SIG-M5 treated with dmso at 0.1 percent for 504 hours (cell line): Measurements from ENCODE around the gene GABRB1.

Experiments used
- DNase-seq: peaks from one replicate; lab custom pipeline; 2025; ENCODE audit not compliant: unreplicated experiment; lab: John Stamatoyannopoulos, UW

The GABRB1 gene

GRCh38 chr4:47031011-47031678, at the start of gene GABRB1:
Gene GABRB1 (plus strand): TSS chr4:47031567.
- no peak for DNase-seq

DNA sequence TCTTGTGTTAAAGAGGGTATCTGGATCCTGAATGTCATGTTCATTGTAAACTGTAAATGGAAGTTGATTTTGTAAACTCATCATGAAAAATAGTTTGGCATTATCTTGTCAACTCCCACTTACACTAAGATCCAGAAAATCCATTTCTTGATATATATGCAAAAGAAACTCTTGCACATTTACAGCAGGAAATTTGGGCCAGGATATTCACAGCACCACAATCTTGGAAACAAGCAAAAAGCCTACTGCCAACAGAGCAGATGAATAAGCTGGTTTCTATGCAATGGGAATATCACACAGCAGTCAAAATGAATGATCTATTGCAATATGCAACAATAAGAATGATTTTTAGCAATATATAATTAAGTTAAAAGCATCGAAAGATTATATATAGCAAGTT, 46.6 kb upstream of the GABRB1 start:
- no peak for DNase-seq

GRCh38 chr4:46986922-46987638, 44.3 kb upstream of the GABRB1 start:
- peak; percentile 75 for DNase-seq

GRCh38 chr4:46992338-46992737, 39.0 kb upstream of the GABRB1 start:
- DNase-seq, result no peak

GRCh38 chr4:46993075-46994006, 38.0 kb upstream of the GABRB1 start, which contains the start of gene GABRA4:
Gene GABRA4 (minus strand): TSS chr4:46993581. CDS start chr4:46993424, 157 bp downstream.
- no peak for DNase-seq

GRCh38 chr4:46994007-46994405, 37.4 kb upstream of the GABRB1 start:
- no peak for DNase-seq

DNA sequence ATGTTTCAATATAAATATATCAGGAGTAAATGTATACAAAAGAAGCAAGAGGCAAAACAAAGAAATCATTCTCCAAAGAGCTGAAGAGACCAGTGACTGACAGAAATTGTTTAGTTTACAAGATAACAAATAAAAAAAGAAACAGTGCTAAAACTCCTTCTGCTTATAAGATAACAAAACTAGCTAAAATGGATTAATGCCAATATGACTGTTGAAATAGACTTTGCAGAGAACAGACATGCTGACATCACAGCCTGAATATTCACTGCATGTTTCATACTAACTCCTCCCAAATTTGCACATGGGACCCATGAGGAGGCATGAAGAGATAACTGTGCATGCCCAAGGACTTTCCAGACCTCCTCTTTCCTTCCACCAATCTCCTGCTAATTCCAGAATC, 31.8 kb upstream of the GABRB1 start:
- DNase-seq, result no peak

- DNase-seq, result no peak
Observed at GRCh38 chr4:47000406-47000805, 31.0 kb upstream of the GABRB1 start.

- DNase-seq, result peak; percentile 28
Observed at GRCh38 chr4:47002580-47002979, 28.8 kb upstream of the GABRB1 start.

DNA sequence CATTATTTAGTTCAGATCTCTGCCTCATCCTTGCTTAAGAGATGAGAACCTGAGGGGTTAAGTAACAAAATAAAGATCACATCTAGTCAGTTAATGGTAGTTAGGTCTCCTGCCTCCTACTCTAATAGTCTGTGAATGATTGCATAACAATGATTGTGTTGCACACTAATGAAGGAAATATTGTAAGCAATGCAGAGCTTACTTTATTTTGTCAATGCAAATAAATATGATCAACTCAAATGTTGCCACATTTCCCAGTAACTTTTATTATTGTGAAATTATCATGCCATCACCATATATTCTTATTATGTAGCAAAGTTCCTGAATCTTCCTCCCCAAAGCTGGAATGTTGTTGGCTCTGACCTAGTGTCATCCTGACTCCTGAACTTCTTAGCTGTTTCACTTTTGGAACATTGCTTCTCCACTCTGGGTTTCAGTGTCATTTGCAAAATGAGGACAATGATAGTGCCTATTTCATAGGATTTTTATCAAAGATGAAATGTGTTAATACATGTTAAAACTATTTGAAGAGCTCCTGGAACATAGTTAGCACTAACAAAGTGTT, 20.9 kb upstream of the GABRB1 start:
- DNase-seq, result no peak

DNA sequence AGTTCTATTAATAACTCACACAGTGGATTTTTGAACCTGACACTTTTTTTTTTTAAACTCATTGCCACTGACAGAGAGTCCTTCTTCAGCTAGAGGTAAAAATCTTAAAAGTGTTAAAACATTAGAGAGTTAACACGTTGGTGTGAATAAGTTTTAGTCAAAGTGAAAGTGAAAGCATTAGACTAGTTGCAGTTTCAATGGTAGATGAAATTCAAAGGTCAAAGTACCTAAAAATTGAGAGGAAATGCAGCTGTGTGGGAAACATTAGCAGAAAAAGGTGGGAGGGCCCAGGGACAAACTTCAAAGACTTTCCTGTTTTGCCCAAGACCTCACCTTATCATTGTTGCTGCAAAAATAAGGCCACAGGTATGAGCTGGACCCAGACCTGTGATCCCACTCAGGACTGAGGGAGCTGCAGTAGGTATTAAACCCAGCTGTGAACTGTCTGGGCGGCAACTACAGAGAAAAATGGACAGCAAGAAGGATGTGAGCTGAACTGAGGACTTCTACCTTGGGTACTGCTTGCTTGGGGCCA, 20.4 kb upstream of the GABRB1 start:
- DNase-seq, result peak; percentile 6

DNA sequence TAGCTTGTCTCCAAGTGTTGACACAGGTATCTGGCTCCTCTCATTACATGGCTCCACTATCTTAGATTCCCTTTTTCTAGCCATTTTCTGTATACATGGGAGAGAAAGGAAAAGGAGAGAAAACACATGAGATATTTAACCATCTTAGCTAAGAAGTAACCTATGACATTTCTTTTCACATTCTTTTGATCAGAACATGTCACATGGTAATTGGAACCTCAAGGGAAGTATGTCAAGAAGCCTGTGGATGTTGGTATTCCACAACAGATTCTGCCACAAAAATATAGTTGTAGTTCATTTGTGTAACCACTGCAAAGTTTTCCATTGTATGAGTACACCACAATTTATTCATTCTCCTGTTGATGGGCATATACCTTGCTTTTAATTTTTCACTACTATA, 18.7 kb upstream of the GABRB1 start:
- no peak for DNase-seq

DNA sequence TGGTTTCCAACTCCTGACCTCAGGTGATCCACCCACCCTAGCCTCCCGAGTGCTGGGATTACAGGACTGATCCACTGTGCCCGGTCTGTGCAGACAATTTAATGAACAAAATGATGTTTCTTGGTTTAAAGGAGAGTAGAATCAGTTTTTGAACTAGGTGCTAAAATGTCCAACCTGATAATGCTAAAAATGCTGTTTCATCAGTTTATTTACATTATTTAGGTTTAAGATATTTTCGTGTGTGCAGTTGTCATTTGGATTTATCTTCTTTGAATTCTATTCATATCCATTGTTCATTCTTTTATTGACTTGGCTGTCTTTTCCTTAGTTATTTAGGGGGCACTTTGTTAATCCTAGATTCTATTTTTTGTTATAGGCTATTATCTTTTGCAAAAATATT, 18.0 kb upstream of the GABRB1 start:
- no peak for DNase-seq

DNA sequence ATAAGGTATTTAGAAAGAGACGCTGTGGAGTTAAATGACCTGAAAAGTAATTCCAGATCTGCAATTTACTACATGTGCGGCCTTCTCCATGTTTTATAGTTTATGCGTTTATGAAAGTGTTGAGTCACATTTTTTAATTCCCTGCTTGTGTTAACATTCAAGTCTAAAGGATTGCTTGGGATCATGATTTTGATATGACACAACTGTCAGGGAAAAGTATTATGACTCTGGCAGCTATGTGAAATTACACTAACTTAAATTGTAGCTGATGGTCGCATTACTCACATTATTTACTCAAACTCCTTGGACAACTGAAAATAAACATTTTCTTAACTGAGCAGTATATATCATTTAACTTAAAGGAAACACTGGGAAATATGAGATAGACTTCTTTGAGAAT, 14.3 kb upstream of the GABRB1 start:
- DNase-seq, result no peak

GRCh38 chr4:47017494-47017893, 13.9 kb upstream of the GABRB1 start:
- no peak for DNase-seq

- no peak for DNase-seq
Observed at GRCh38 chr4:47031751-47032404, 511 bp downstream of the GABRB1 start.

DNA sequence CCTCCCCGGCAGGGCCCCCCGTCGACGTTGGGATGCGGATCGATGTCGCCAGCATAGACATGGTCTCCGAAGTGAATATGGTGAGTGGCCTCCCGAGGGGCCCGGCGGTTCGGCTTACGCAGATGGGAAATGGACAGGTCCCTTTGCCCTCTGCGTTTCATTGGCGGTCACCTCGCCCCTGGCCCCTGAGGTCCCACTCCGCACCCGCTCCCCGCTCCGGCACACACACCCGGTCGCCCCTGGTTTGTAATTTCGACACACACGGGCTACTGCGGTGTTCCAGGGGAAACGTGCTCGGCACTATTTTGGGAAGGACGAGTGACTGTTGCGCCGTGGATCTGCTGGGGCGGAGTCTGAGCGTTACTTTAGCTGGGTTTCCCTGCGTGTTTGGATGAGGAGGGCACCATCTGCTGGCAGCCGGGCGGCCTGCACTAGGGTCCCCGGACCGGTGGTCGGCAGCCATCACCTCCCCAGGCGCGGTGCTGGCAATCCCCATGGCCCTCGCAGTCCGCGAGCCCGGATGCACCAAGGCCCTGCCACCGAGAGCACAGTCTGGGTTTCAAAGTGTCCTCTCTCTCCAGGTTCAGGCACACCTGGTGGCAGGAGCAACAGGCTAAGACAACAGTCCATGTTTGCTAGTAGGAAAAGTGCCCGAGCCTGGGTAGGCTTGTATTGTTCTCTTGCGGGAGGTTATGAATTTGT, 1.2 kb downstream of the GABRB1 start:
- DNase-seq, result peak; percentile 61

DNA sequence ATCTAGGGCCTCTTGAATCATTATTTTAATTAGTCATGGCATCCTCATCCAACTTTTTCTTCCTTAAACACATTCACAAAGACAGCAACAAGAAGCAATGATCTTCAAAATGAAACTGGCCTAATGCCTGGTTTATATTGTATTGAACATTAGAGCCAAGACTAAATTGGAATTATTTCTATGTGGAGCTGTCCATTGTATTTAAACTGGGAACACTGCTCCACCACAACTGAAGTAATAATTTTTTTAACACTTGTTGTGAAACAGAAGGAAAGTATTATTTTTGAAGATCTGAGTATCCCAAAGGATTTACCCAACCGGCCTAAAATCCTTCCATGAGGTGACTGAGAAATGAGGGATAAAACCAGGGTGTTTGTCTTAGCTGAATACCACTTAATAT, 6.9 kb downstream of the GABRB1 start:
- DNase-seq, result no peak

- DNase-seq, result no peak
Observed at GRCh38 chr4:47040828-47041227, 9.5 kb downstream of the GABRB1 start.

- DNase-seq, result no peak
Observed at GRCh38 chr4:47043821-47044220, 12.5 kb downstream of the GABRB1 start.
